NCI-H446 (cell line): Measurements from ENCODE around the gene ALPK3.

ENCODE experiments used
- DNase-seq, 2 experiments: peaks; one replicate each; lab custom pipeline; 2025; lab: John Stamatoyannopoulos, UW

ALPK3 gene

DNA sequence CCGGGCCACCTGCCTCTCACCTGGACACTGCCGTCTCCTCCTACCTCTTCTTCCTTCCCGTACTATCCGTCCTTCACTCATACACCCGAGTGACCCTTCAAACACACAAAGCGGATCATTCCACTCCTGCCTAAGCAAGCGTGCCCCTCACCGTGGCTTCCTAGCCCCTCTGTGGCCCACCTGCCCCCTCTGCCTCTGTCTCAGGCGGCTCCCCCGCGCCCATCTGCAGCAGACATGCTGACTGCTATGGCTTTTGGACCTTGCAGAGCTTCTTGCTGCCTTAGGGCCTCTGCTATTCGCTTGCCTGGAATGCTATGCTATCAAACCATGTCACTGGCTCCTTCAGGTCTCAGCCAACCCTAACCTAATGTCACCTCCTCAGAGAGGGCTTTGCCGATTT, 105.4 kb downstream of the ALPK3 start:
- DNase-seq, result no peak
